GM23338 (cell line): Measurements from ENCODE around the gene SPECC1.

Experiments used
- CREB1 ChIP-seq: fragments of 250-450 bp; sonication (Bioruptor Pico); IDR thresholded peaks from 2 replicates; pipeline ENCODE4 v1.5.0; 2020; ENCODE audit warnings: low read depth, mild to moderate bottlenecking, moderate library complexity
- CTCF ChIP-seq, 2 experiments: fragments of 200-600 bp in 1 of 2; sonication (generic) in 1 of 2; conservative IDR thresholded peaks; 2 replicates each; pipeline versions ENCODE4 v1.5.1 to v1.6.1; 2016 to 2017; ENCODE audit warnings: antibody characterized with exemption in 2 of 2, low read depth in 2 of 2, mild to moderate bottlenecking in 2 of 2, moderate library complexity in 1 of 2
- EZH2 ChIP-seq: fragments of 200-600 bp; sonication (generic); IDR thresholded peaks from one replicate; pipeline ENCODE4 v1.8.0; 2017; ENCODE audit warnings: antibody characterized with exemption, mild to moderate bottlenecking, low read depth; ENCODE audit not compliant: unreplicated experiment
- EZH2phosphoT487 ChIP-seq: fragments of 200-600 bp; sonication (generic); IDR thresholded peaks from one replicate; pipeline ENCODE4 v1.8.1; 2018; ENCODE audit warnings: antibody characterized with exemption; ENCODE audit not compliant: unreplicated experiment
- JUNB ChIP-seq: IDR thresholded peaks from one replicate; pipeline ENCODE4 v1.6.1; 2016; ENCODE audit warnings: antibody characterized with exemption; ENCODE audit not compliant: unreplicated experiment
- POLR2AphosphoS5 ChIP-seq: IDR thresholded peaks from 2 replicates; pipeline ENCODE4 v1.6.1; 2016; ENCODE audit warnings: antibody characterized with exemption, low read depth
- REST ChIP-seq: IDR thresholded peaks from one replicate; pipeline ENCODE4 v1.6.1; 2018; ENCODE audit warnings: antibody characterized with exemption; ENCODE audit not compliant: unreplicated experiment
- STAT1 ChIP-seq: IDR thresholded peaks from one replicate; pipeline ENCODE4 v1.6.1; 2016; ENCODE audit warnings: antibody characterized with exemption; ENCODE audit not compliant: unreplicated experiment
- ZNF462 ChIP-seq: fragments of 250-450 bp; sonication (Bioruptor Pico); IDR thresholded peaks from 2 replicates; pipeline ENCODE4 v1.5.0; 2020; ENCODE audit warnings: mild to moderate bottlenecking, moderate library complexity

- TF ChIP-seq CREB1 (CRISPR knock-in tag) = no peak
- TF ChIP-seq CTCF (conservative IDR thresholded peaks at IDR 0.05; ENCODE audit: low read depth in 2 of 2) = no peak
- TF ChIP-seq JUNB = no peak
- no peak for TF ChIP-seq EZH2phosphoT487
- TF ChIP-seq EZH2 = no peak
- no peak for TF ChIP-seq POLR2AphosphoS5
- no peak for TF ChIP-seq STAT1
- TF ChIP-seq REST = no peak
- TF ChIP-seq ZNF462 (CRISPR knock-in tag) = no peak
These were observed 83.2 kb downstream of the SPECC1 start for GRCh38 chr17:20092261-20092867.
